GM18526 (cell line): ENCODE results near the gene TTLL13.

Source experiments
- POLR2A ChIP-seq: IDR thresholded peaks from 3 replicates; pipeline ENCODE4 v1.6.1; 2011; ENCODE audit not compliant: insufficient read length; ENCODE audit errors: extremely low read depth

Gene TTLL13

GRCh38 chr15:90257776-90258175, 8.4 kb downstream of the TTLL13 start:
- TF ChIP-seq POLR2A, result no peak

GRCh38 chr15:90259524-90259923, 10.2 kb downstream of the TTLL13 start:
- no peak for TF ChIP-seq POLR2A

- TF ChIP-seq POLR2A, result no peak
Observed at GRCh38 chr15:90261811-90262210, 12.5 kb downstream of the TTLL13 start.

GRCh38 chr15:90262426-90262825, 13.1 kb downstream of the TTLL13 start:
- no peak for TF ChIP-seq POLR2A

GRCh38 chr15:90264671-90265070, 15.3 kb downstream of the TTLL13 start:
- TF ChIP-seq POLR2A, result no peak

GRCh38 chr15:90265271-90266060, 16.1 kb downstream of the TTLL13 start, which contains the start of gene NGRN:
Gene NGRN (plus strand): TSS chr15:90265672. CDS start chr15:90265713, 41 bp downstream.
- TF ChIP-seq POLR2A, result peak; percentile 97

- no peak for TF ChIP-seq POLR2A
Observed at GRCh38 chr15:90266061-90266431, 16.7 kb downstream of the TTLL13 start.

- no peak for TF ChIP-seq POLR2A
Observed at GRCh38 chr15:90266485-90266884, 17.1 kb downstream of the TTLL13 start.

- no peak for TF ChIP-seq POLR2A
Observed at GRCh38 chr15:90268415-90268814, 19.1 kb downstream of the TTLL13 start.

- TF ChIP-seq POLR2A, result no peak
Observed at GRCh38 chr15:90270502-90271150, 21.3 kb downstream of the TTLL13 start.

- TF ChIP-seq POLR2A, result no peak
Observed at GRCh38 chr15:90271459-90272166, 22.3 kb downstream of the TTLL13 start.

GRCh38 chr15:90286678-90287077, 37.3 kb downstream of the TTLL13 start:
- TF ChIP-seq POLR2A, result no peak

- TF ChIP-seq POLR2A, result no peak
Observed at GRCh38 chr15:90287101-90287500, 37.7 kb downstream of the TTLL13 start.

- TF ChIP-seq POLR2A, result no peak
Observed at GRCh38 chr15:90287946-90288345, 38.6 kb downstream of the TTLL13 start.

- no peak for TF ChIP-seq POLR2A
Observed at GRCh38 chr15:90291679-90292356, 42.5 kb downstream of the TTLL13 start.
